T-helper 2 cell (primary cell): ENCODE measurements around the gene GAS6.
"Not testable (repeated sequence)": the region's sequence is repeated elsewhere in the genome, so short reads cannot be mapped to it uniquely, and the experiment has no call there.

Experiments
- DNase-seq, 5 experiments: peaks; one replicate each; pipeline versions ENCODE4 v3.0.0 to v3.0.0-alpha.2; 2012 to 2022

Gene GAS6

DNA sequence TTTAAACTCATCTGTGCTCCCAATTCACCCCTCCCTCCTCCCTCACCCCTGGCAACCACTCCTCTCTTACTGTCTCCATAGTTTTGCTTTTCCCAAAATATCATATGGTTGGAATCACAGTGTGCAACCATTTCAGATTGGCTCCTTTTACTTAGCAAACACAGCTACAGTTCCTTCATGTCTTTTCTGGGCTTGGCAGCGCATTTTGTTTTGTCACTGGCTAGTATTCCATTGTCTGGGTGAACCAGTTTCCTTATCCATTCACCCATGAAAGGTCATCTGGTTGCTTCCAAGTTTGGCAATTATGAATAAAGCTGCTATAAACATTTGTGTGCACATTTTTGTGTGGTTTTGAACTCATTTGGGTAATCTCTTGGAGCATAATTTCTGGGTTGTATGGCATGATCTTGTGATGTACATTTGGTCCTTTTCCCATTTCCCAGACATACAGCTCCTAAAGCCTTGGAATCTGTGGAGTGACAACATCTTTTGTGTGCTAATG is 23.9 kb upstream of the GAS6 start:
- no peak for DNase-seq

DNA sequence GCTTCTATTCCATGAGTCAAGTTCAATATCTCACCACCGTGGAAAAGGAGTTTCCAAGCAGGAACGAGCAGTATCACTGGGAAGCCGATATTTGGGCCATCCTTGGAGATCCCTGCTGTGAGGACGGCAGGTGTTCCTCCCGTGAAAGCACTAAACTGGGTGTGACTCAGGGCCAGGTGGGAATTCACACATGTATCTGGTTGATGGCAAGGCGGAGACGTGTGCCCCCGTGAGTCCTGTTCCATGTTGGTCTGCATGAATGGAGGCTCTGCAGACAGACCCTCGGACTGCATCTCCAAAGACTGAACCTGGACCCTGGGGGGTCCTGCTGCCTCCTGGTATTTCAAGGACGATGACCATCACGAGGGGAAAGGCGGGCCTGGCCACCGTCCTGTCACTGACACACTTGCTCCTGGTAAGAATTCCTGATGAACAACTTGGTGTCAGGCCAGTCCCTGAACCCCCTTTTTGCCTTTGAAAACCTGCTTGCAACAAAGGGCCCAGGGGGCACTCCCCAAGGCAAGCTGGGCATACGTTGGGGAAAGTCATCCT is 22.8 kb upstream of the GAS6 start:
- no peak for DNase-seq

DNA sequence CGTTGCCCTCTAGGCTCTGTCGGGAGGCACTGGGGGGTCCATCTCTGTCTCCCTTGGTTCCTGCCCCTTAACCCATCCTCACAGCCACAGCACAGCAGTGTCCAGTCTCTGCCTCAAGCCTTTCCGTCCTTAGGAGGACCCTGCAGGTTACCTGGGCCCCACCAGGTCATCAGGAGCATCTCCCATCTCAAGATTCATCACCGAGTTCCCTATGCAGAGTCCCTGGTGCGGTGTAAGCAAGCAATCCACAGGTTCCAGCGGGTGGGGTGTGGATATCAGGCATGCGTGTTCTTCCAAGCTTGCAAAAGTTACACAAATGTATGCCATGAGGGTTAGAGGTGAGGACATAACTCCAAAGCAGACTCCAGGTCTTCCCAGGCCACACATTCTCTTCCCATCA is 20.9 kb upstream of the GAS6 start:
- DNase-seq, result no peak

DNA sequence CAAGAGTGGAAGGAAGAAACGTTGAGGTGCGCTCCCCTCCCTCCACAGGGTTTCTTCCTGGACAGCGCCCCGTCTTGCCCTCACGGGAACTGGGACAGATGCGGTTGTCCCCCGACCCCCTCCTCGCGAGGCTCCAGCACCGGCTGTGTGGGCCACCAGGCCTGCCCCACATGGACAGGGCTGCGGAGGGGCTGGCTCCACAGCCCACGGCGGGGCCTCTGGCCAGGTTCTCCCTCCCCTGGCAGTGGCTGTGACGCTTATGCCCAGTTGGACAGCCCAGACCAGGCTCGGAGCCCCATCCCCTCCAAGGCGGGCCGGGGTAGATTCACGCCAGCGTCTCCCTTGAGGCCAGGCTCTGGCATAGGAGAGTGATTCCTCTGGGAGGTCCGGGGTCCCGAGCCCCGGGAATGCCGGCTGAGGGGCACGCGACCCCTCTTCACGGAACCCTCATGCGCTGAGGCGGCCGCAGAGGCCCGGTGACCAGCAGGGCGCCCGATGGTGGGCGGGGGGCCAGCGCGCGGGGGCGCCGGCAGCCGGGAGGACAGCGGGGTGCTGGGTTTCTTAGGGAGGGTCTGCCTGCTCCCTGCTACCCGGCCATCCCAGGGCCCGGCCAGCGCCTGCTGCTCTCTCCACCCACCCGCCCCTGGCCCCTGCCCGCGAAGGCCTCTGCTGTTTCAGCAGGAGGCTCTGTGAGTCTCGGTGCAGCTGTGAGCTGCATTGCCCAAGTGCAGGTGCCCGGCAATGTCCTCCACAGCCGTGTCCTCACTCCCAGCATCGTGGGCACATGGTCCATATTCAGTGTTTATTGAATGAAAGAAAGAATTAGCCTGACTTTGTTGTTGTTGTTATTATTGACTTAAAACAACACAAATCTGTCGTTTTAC is 20.3 kb upstream of the GAS6 start:
- DNase-seq, result no peak

DNA sequence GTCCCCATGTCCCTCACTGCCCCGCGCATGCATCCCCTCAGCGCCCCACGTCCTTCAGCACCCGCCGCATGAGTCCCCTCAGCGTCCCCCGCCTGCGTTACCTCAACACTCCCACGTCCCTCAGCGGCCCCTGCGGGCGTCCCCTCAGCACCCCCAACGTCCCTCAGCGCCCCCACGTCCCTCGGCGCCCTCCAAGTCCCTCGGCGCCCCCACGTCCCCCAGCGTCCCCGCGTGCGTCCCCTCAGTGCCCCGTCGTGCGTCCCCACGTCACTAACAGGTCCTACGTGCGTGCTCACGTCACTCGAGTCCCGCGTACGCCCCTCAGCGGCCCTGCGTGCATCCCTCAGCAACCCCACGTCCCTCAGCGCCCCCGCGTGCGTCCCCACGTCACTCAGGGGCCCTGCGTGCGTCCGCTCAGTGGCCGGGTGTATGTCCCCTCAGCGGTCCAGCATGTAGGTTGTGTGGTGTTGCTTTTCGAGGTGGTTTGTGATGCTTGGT is 19.5 kb upstream of the GAS6 start:
- DNase-seq, result no peak

DNA sequence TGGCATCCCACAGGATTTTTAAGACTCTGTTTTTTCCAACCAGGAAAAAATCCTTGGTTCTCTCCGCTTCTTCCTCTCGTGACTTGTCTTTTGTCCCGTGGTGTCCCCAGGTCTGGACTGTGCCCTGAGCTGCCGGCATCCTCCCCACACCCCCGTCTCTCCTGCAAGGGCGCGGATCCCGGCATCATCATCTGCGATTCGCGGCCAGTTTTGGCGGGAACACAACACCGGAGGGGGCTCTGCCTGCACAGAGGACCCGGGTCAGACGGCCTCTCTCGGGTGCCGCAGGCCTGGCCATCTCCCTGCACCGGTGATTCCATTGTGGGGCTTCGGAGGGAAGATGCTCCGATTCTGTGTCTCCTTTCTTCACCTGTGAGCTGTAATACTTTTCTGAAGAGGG is 18.8 kb upstream of the GAS6 start:
- DNase-seq, result no peak

DNA sequence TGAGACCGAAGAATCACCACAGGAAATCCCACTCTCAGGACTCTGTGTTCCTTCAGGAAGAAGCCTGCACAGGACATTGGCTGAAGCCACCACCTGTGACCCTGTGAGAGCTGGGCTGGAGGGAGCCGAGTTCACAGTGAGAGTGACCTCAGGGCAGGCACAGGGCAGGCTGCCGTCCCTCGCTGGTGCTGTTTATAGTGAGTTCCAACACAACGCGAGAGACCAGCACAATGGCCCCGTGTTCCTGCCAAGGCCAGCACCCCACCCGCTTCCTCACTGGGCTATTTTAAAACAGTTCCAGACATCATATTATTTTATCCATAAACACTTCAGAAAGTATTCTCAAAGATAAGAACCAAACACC is 18.4 kb upstream of the GAS6 start:
- no peak for DNase-seq

DNA sequence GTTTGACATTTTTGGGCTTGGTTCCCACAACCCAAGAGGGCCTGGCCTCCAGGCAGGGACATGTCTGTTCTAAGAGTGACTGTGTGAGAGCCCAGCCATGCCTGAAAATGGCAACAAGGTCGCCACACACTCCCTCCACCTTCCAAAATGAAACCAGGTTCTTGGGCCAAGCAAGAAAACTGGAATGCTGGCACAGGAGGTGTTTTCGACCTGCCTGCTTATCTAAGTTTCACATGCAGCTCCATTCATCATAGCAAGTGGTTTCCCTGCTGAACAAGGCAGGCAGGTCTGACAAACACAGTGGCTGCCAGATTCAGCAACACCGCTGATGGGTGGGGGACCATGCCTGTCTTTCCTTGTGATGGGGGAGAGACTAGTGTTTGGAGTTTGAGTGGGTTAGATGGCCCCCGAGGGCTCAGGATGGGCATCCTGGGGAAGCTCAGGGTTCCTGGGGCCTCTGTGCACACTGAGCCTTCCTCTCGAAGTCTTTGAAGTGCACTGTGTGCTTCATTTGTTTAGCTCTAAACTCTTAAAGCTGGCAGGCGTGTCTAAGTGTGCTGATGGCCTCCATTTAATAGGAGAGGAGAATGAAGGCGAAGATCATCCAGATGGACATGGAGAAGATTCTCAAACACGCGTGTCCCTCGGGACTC is 17.9 kb upstream of the GAS6 start:
- no peak for DNase-seq

DNA sequence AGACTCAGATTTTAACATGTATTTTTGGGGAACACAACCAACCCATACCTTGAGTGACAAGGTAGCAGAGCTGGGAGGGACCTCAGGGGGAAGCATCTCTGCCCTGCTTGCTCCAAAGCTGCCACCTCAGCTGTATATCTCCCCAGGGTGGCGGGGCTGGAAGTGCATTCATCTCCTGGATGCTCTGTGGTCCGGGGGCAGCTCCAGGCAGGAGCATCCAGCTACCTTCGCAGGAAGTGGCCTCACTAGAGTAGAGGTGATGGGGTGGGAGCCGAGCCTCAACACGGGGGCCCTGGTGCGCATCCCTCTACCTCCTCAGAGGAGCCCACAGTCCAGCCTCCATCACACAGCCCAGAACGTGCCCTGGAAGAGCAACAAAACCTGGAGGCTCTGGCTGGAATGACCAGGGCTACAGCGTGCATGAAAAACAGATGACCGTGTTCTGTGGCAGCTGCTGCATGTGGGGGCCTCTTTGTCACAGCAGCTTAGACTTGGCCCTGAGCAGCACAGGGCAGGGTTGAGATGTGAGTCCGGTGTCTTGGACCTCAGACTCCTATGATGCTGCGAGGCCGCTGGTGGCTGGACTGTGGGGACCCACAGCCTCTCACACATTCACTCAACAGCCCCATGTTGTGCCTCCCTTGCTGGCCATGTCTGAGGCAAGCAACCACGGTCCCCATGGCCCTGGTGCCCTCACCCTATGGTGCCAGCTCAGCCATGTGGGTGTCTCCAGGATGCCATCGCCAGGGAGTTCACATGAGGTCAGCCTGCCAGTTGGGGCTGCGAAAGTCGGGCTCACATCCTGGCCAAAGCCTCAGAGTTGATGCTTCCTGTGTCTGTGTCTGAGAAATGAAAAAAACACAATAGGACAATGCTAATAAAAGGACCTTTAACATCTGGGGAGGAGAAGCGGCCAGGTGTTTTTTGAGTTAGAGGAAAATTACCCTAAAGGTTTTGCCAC is 17.1 kb upstream of the GAS6 start:
- no peak for DNase-seq

DNA sequence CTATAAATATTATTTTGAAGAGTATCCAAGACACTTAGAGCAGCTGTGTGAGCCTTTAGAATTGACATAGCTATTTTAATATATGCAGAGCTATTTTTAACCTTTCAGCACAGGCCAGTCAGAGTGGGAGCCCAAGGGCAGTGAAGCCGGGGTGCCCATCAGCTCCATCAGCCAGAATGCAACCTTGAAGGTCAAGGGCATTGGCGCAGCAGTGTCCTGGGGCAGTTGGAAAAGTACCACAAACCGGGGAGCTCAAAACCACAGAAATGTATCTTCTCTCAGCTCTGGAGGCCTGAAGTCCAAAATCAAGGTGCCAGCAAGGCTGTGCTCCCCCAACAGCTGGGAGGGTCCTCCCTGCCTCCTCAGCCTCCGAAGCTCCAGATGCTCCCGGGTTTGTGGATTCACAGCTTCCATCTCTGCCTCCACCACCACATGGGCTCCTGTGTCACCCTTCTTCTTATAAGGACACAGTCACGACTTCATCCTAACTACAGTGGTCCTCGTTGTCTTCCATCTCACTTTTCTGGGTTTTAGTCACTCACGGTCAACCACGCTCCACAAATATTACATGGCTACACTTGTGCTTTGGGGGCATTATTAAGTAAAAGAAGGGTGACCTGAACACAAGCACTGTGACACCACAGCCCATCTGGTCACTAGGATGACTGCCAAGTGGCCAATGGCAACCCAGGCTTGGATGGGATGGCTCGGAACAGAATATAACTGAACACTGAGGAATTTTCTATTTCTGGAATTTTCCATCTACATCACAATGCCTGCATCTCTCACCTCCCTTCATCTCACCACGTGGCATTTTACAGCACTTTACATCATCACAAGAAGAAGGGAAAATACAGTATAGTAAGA is 15.9 kb upstream of the GAS6 start:
- DNase-seq, result no peak

DNA sequence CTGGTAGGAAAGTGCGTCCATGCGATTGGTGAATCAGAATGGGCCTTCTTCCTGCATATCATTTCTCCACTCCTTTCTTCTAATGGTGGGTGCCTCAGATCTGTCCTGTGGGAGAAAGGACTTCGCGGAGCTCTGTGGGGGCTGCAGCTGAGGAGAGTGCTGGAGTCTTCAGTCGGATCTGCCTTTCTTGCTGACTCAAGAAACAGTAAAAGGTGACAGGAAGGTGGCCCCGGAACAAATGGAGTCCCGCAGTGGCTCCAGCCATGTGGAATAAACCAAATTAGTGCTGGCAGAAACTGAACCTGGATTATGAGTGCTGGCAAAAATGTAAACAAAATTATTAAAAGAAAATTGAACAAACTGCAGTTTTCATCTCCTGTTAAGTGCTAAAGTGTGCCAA is 15.1 kb upstream of the GAS6 start:
- no peak for DNase-seq

DNA sequence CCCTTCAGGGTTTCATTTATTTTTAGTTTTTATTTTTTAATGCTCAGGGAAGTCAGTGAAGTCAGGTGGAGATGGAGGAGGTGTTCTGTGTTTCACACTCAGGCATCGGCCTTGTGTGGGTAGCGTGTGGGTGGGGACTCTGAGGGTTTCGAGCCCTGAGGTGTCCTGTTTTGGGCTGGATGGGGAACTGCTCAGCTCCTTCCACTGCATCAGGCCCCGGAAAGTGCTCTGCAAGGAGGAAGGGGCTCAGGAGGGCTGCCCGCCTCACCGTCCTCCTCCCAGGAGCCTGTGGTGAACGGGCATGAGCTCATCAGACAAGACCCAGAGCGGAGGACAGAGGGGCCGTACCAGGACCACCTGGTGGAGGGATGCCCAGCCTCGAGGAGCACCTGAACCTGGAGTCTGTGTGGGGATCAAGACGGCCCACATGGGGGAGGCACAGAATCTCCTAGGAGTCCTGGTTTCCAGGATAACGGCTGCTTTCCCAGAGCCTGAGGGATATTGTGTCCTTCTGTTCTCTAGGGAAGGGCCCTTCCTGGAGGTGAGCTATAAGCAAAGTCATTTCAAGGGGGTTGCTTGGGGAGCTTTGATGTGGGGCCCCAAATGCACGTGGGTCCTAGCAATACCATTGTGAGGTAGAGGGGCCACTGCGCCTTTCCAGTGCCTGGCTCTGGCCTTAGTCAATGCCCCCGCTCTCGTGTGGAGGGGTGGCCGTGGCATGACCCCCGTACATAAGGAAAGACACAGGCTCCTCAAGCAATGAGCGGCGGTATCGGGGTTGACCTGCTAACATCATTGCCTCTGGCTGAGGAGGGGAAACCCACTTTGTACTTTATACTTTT is 13.5 kb upstream of the GAS6 start:
- DNase-seq, result no peak

DNA sequence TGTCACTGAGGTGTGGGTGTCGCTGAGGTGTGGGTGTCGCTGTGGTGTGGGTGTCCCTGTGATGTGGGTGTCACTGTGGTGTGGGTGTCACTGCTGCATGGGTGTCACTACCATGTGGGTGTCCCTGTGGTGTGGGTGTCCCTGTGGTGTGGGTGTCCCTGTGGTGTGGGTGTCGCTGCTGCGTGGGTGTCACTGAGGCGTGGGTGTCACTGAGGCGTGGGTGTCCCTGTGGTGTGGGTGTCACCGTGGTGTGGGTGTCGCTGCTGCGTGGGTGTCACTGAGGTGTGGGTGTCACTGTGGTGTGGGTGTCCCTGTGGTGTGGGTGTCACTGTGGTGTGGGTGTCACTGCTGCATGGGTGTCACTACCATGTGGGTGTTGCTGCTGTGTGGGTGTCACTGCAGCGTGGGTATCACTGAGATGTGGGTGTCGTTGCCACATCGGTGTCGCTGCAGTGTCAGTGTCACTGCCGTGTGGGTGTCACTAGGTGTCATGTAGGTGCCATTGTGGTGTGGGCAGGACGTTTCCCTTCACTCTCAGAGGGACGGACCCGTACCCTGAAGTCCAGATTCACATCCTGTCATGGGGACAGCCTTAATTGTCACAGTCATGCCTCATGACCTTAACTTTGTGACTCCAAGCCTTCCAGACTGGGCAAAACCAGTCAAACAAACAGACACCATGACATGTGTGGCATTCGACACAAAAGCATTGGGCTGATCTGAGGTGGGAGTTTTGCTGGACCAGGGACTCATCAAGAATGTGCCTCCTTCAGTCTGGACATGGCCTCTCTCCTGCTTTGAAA is 12.7 kb upstream of the GAS6 start:
- peak in 2 of 5 experiments; percentile 22 to 63 for DNase-seq

DNA sequence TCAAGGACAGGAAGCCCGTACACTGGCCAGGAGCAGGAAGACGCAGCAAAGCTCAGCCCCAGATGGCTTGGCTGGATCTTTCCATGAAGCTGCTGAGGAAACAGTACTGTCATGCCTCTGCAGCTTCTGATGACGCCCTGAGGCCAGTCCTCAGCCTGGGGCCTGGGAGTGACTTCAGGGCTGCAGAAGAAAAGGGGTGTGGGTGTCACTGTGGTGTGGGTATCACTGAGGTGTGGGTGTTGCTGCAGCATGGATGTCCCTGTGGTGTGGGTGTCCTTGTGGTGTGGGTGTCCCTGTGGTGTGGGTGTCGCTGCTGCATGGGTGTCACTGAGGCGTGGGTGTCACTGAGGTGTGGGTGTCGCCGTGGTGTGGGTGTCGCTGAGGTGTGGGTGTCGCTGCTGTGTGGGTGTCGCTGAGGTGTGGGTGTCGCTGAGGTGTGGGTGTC is 12.0 kb upstream of the GAS6 start:
- DNase-seq, result peak in 2 of 5 experiments; percentile 44 to 66

DNA sequence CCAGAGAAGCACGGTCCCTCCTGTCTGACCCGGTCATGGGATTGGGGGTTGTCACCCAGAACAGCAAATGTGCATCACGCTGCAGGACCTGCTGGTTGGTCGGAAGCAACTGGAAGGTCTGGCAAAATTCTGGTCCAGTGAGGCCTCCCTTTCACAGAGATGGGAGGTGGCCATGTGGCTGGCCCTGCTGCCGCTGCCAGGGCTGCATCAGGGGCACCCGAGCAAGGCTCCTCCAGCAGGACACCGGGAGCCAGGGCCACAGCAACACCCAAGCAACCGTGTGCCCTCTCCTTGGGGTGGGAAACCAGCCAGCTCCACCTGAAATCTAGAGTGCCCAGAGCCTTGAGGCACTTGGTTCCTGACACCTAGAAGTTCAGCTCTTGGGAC is 11.5 kb upstream of the GAS6 start:
- no peak for DNase-seq

DNA sequence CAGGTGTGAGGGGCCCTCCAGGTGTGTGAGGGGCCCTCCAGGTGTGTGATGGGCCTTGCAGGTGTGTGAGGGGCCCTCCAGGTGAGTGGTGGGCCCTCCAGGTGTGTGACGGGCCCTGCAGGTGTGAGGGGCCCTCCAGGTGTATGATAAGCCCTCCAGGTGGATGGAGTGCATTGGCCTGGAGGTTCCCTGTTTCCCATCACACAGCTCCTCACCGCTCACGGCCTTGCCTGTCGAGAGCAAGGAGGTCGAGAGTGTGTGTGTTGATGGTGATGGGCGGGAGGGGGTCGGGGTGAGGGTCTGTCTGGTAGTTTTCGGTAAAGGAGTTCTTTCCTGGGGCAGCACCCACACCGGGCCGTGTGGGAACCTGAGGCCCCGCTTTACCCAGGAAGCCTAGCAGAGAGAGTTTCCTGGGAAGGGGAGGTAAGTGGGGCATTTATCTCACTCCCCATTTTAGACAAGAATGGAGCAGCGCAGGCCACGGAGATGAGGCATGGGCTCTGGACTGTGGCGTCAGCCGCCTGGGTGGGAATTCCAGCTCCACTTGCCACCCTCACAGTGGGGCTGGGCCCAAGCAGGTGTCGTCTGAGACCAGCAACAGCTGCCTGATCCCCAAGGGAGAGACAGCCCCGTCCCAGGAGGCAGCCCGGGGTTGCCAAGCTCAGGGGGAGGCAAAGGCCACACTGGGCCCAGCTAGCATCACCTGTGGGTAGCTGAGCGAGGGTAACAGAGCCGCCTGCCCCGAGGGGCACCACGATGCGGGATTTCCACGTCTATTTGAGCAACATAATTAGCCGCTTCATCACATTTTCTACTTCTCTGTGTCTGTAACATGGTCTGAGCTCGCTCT is 10.9 kb upstream of the GAS6 start:
- no peak for DNase-seq

DNA sequence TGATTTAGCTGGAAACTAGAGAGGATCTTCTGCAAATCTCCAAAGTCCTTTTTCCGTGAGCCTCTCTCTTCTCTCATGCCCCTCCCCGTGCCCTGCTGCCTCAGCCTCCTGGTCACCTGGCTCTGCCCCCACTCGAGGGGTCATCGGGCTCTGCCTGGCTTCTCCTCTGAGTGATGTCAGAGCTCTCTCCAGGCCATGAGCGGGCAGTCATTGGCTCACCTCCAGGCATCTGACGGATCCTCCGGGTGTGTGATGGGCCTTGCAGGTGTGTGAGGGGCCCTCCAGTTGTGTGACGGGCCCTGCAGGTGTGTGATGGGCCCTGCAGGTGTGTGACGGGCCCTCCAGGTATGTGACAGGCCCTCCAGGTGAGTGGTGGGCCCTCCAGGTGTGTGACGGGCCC is 10.3 kb upstream of the GAS6 start:
- DNase-seq, result no peak

DNA sequence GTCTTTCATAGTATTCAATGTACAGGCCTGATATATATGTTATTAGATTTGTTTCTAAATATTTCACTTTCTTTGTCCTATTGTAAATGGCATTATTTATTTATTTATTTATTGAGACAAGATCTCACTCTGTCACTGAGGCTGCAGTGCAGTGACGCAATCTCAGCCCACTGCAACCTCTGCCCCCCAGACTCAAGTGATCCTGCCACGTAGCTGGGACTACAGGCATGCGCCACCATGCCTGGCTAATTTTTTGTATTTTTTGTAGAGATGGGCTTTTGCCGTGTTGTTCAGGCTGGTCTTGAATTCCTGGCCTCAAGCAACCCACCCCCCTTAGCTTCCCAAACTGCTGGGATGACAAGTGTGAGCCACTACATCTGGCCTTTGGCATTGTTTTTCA is 5.4 kb upstream of the GAS6 start:
- DNase-seq, result no peak

DNA sequence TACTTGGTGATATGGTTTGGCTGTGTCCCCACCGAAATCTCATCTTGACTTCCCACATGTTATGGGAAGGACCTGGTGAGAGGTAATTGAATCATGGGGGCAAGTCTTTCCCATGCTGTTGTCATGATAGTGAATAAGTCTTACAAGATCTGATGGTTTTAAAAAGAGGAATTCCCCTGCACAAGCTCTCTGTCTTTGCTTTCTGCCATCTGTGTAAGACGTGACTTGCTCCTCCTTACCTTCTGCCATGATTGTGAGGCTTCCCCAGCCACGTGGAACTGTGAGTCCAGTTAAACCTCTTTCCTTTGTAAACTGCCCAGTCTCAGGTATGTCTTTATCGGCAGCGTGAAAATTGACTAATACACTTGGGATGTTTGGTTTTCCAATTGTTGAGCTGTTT is 4.0 kb upstream of the GAS6 start:
- DNase-seq, result not testable (repeated sequence)
